HG03066 (cell line): Measurements from ENCODE around the gene OLIG3.

Experiments used
- ATAC-seq: cut with Tn5 transposase; IDR thresholded peaks from one replicate; pipeline ENCODE4 v1.9.1; 2021; ENCODE audit warnings: low read depth; ENCODE audit not compliant: unreplicated experiment

The OLIG3 gene

DNA sequence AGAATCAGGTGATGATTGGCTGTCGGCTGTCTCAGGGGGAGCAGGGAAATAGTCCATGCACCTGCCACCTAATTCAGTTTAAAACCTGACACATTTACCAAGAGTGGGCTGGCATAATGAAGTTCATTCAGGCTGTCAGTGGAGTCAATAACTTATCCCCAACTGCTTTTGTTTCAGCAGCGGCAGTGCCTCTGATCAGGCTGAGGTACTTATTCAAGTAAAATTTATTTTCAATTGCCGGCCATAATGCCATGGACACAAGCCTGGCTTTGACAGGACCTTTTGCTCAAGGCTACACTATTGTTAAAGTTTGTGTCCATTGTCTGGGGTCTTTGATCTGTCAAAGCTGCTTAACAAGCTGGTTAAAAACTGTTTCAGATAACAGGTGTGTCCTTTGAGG lies 20.6 kb downstream of the OLIG3 start:
- ATAC-seq: no peak

- no peak for ATAC-seq
These were observed 21.5 kb downstream of the OLIG3 start for GRCh38 chr6:137472641-137473137.

- ATAC-seq: no peak
These were observed 22.2 kb downstream of the OLIG3 start for GRCh38 chr6:137471986-137472385.

DNA sequence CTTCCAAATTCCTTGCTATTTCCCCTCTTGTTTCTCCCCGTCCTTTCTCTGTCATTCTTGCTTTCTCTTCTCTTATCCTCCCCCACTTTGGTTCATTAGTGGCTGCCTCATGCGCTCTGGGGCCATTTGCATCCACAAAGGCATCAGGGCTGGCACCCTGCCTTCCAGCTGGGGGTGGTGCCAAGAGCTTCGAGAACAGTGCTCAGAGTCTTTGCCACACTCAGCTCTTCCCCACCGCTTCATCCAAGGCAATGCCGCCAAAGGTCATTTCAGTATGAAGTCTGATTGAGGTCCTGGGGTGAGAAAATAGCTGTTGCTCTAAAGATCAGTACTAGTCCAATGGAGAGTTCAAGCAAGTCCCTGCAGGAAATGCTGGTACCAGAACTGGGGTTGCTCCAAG lies 22.7 kb downstream of the OLIG3 start:
- no peak for ATAC-seq

GRCh38 chr6:137467211-137467610 lies 27.0 kb downstream of the OLIG3 start:
- no peak for ATAC-seq

DNA sequence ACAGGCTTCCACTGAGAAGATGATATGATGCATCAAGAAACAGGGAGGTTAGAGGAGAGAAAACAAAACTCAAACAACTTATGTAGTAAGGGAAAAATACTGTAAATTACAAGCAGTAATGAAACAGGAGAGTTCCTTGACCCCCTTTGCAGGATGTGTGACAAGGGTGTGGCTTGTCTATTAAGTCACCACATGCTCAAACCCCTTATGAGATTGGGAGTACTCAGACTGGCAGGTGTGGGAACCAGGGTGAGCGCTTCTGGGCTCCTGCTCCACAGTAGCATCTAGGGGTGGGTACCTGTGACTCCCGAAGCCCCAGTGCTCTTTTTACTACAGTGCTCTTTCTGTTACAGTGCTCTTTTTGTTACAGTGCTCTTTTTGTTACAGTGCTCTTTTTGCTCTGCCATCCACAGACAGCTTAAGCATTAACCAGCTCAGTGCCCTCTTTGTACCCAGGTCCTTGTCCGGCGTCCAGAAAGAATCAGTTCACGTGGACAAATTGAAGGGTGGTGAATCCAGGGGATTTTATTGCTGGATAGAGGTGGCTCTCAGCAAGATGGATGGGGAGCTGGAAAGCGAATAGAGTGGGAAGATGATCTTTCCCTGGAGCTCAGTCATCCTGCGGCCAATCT lies 28.7 kb downstream of the OLIG3 start:
- no peak for ATAC-seq

- ATAC-seq: no peak
These were observed 41.8 kb downstream of the OLIG3 start for GRCh38 chr6:137452333-137452894.

DNA sequence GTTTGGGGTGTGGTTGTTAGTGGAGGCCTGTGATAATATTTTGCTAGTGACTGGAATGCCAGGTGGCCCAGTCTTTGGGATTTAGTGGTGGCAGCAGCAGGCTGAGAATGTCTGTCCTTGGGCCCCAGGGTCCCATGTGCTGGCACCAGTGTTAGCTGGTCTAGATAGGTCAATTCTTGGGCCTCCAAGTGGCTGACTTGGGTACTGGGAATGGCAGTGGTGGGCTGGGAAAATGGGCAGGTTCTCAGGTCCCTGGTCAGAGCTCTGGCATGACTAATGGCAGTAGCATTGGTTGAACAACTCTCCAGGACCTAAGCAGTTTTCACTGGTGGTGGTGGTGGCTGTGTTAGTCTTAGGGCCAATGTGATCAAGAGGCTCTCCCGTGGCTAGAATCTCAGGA lies 50.3 kb downstream of the OLIG3 start:
- no peak for ATAC-seq
